AG09319 (cell line): ENCODE data around the gene MARCHF3.

ENCODE experiments used
- DNase-seq: peaks from one replicate; pipeline ENCODE4 v3.0.0-alpha.2; 2010; ENCODE audit warnings: low read depth; ENCODE audit errors: extremely low read depth
- TF ChIP-seq, protein P1 (sequence below): IDR thresholded peaks from 2 replicates; pipeline ENCODE4 v1.5.1; 2011; ENCODE audit warnings: low read depth, mild to moderate bottlenecking, inconsistent platforms, low read length, moderate library complexity

Gene MARCHF3

GRCh38 chr5:126936775-126937418 lies 93.5 kb downstream of the MARCHF3 start:
- TF ChIP-seq, protein P1, sequence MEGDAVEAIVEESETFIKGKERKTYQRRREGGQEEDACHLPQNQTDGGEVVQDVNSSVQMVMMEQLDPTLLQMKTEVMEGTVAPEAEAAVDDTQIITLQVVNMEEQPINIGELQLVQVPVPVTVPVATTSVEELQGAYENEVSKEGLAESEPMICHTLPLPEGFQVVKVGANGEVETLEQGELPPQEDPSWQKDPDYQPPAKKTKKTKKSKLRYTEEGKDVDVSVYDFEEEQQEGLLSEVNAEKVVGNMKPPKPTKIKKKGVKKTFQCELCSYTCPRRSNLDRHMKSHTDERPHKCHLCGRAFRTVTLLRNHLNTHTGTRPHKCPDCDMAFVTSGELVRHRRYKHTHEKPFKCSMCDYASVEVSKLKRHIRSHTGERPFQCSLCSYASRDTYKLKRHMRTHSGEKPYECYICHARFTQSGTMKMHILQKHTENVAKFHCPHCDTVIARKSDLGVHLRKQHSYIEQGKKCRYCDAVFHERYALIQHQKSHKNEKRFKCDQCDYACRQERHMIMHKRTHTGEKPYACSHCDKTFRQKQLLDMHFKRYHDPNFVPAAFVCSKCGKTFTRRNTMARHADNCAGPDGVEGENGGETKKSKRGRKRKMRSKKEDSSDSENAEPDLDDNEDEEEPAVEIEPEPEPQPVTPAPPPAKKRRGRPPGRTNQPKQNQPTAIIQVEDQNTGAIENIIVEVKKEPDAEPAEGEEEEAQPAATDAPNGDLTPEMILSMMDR, result no peak
- DNase-seq, result no peak

GRCh38 chr5:126931963-126932660 lies 98.2 kb downstream of the MARCHF3 start:
- DNase-seq, result no peak
- TF ChIP-seq, protein P1, result no peak

- DNase-seq, result no peak
- TF ChIP-seq, protein P1, result no peak
Observed at GRCh38 chr5:126928041-126928440, 102.3 kb downstream of the MARCHF3 start.

DNA sequence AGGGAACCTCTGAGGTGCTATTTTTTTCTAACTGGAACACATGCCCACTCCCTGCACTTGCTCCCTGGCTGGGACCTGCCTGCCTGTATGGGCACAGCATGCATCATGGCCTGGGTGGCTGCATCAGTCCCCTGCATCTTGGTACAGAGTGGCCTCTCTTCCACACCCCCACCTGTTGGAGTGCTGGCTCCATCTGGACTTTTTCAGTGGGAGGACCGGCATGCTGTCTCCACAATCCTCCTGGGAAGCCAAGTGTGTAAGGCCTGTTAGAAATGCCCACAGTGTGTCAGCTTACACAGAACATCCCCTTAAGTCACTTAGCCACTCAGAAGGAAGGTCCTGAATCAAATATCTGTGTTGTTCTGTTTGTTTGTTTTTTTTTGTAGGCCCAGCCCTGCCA lies 102.9 kb downstream of the MARCHF3 start:
- DNase-seq, result no peak
- TF ChIP-seq, protein P1, result no peak

GRCh38 chr5:126926187-126926586 lies 104.2 kb downstream of the MARCHF3 start:
- TF ChIP-seq, protein P1, result no peak
- no peak for DNase-seq

- TF ChIP-seq, protein P1, result no peak
- DNase-seq, result no peak
Observed at GRCh38 chr5:126925482-126925881, 104.9 kb downstream of the MARCHF3 start.

GRCh38 chr5:126924331-126925033 lies 105.9 kb downstream of the MARCHF3 start:
- TF ChIP-seq, protein P1, result no peak
- DNase-seq, result no peak
